BJ (cell line): ENCODE data around the gene EXD3. TPM values are rescaled to one million over a fixed set of nuclear protein-coding genes. Genes with fewer than 3 reads are reported as not detected.
"Not testable (repeated sequence)": the region's sequence is repeated elsewhere in the genome, so short reads cannot be mapped to it uniquely, and the experiment has no call there.

Source experiments
- CTCF ChIA-PET: fragments of 350-600 bp; formaldehyde crosslinking; extraction: SDS; loops from one replicate; lab custom pipeline; 2021; ENCODE audit warnings: antibody characterized with exemption, inconsistent platforms; lab: Yijun Ruan, JAX
- POLR2A ChIA-PET: fragments of 300-600 bp; sonication (Branson Sonifier 250); formaldehyde crosslinking; extraction: SDS; loops from one replicate; lab custom pipeline; 2021; ENCODE audit warnings: antibody characterized with exemption; lab: Charles Lee
- DNase-seq: peaks from one replicate; pipeline ENCODE4 v3.0.0-alpha.2; 2011; ENCODE audit warnings: low read depth
- H3K27me3 ChIP-seq: 2 replicates; pipeline ENCODE4 v1.6.0; 2011; ENCODE audit warnings: low read length; ENCODE audit not compliant: control insufficient read depth, insufficient read depth
- H3K36me3 ChIP-seq: 2 replicates; pipeline ENCODE4 v1.5.1; 2011; ENCODE audit warnings: low read length; ENCODE audit not compliant: control insufficient read depth, insufficient read depth
- H3K4me3 ChIP-seq: 2 replicates; pipeline ENCODE4 v1.5.1; 2011; ENCODE audit warnings: low read depth, mild to moderate bottlenecking, control low read depth, low read length
- polyA plus RNA-seq: library from polyadenylated mRNA; depleted of rRNA; stranded (reverse); fragments of >200 nt; gene quantifications from 2 replicates; pipeline ENCODE4 v1.2.3, GENCODE V29; 2011
- TF ChIP-seq, protein P1 (sequence below): IDR thresholded peaks from 2 replicates; pipeline ENCODE4 v1.5.1; 2011; ENCODE audit warnings: low read depth, mild to moderate bottlenecking, control low read depth, inconsistent platforms, low read length, moderate library complexity; ENCODE audit not compliant: insufficient read depth

Gene EXD3
- polyA plus RNA-seq, 1 experiment = 5.4 TPM

DNA sequence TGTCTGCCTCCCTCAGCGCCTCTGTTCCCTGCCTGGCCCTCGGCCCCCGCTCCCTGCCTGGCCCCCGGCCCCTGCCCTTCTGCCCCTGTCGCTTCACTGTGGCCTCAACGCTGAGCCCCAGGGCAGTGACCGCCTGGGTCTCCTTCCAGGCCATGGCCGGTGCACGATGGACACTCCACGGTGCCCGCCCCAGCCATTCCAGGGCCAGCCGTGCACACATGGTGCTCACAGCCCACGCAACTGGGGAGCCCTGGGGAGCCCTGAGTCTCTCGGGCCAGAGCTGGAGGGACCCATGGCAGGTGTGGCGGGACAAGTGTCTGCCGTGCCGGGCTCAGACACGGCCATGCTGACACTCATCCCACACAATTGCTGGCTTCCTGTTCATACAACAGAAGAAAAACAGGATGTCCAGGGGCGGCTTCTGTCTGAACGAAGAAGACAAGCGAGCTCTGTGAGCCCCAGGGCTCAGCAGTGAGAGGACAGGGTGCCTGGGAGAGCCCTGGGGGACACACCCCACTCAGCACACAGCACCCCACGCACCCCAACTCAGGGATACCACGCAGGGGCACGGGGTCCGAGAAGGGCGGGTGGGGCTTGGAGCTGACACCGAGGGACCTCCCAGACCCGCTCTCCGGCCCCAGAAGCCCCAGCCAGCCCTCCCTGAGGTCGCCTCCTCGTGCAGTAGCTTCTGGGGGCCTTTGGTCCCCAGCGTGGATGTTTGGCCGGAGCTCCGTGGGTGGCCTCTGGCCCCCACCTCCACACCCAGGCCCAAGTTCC lies 35.7 kb downstream of the EXD3 start:
- Histone ChIP-seq H3K4me3 (no peak overlapping the region), H3K36me3 (peaks cover 1% of the 10 kb centered on the region; the same call in 1 of the 2 replicates), H3K27me3 (no peaks in the 10 kb centered on the region)
- CTCF ChIA-PET = no interaction called here
- TF ChIP-seq, protein P1, sequence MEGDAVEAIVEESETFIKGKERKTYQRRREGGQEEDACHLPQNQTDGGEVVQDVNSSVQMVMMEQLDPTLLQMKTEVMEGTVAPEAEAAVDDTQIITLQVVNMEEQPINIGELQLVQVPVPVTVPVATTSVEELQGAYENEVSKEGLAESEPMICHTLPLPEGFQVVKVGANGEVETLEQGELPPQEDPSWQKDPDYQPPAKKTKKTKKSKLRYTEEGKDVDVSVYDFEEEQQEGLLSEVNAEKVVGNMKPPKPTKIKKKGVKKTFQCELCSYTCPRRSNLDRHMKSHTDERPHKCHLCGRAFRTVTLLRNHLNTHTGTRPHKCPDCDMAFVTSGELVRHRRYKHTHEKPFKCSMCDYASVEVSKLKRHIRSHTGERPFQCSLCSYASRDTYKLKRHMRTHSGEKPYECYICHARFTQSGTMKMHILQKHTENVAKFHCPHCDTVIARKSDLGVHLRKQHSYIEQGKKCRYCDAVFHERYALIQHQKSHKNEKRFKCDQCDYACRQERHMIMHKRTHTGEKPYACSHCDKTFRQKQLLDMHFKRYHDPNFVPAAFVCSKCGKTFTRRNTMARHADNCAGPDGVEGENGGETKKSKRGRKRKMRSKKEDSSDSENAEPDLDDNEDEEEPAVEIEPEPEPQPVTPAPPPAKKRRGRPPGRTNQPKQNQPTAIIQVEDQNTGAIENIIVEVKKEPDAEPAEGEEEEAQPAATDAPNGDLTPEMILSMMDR = no peak
- DNase-seq = no peak
- POLR2A ChIA-PET = no interaction called here

- DNase-seq, H3K27me3 ChIP-seq, CTCF ChIA-PET, H3K4me3 ChIP-seq, POLR2A ChIA-PET, H3K36me3 ChIP-seq: not testable (repeated sequence)
Observed at GRCh38 chr9:137386507-137387113, 36.4 kb downstream of the EXD3 start.

DNA sequence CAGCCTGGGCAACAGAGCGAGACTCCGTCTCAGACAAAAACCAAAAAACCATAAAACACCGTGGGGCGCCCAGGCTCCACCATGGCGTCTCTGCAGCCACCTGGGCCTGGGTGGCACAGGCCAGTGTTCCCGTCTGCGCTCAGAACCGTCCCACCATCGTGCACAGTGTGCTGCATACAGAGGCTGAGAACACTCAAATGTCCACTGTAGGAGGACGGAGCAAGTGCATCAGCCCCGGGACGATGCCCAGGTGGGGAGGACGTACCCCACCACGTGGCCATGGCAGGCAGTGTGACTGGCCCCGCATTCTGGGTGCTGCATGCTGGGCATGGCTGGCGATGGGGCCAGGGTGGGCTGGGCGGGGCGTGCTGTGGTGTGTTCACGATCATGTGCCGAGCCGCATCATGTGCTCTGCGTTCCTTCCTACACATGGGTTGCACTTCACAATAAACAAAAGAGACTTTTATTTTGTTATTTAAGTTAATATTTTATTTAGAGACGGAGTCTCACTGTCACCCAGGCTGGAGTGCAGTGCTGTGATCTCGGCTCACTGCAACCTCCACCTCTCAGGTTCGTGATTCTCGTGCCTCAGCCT lies 37.8 kb downstream of the EXD3 start:
- TF ChIP-seq, protein P1 = no peak
- DNase-seq = no peak
- Histone ChIP-seq H3K4me3 (no peak overlapping the region), H3K36me3 (no peaks in the 10 kb centered on the region), H3K27me3 (no peaks in the 10 kb centered on the region)
- ChIA-PET CTCF (no interaction called here), POLR2A (no interaction called here)

DNA sequence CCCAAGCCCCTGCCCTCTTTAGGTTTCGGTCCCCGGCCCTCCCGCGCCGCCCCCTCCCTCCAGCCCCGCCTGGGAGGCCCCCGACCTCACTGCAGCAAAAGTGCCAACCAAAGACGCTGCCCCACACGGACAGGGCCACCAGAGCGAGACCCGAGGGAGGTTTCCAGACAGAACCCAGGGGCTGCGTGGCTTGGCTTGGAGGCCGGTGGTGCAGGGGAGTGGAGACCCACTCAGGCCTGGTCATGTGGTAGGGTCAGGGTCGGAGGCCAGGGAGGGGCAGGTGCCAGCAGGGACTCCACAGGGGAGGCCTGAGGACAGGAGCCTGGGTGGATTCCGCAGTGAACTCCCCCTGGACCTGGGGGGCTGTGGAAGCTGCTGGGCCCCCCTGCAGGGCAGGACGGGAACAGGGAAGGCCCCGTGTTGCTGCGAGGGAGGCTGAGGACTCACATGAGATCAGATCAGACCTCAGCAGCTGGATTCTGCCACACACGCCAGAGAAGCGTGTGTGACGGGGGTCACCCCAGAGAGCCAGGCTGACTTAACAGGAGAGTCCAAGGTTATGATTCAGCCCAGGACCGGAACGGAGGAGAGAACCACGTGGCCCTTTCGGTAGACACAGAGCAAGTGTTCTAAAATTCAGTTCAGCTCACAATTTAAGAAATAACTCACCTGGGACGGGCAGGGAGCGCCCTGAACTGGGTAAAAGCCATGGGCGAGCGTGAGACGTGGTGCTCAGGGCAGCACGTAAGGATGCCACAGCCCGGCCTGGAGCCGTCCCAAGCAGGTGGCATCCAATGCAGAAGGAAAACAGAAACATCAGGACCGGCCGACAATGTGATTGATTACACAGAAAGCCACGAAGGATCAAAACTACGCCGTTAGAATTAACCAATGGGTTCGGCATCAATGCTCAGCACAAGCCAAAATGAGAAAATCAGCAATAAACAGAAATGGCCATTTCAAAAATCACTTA lies 38.9 kb downstream of the EXD3 start:
- CTCF ChIA-PET = no interaction called here
- POLR2A ChIA-PET = no interaction called here
- no peak overlapping the region for H3K4me3 ChIP-seq
- TF ChIP-seq, protein P1 = no peak
- no peaks in the 10 kb centered on the region for H3K36me3 ChIP-seq
- no peaks in the 10 kb centered on the region for H3K27me3 ChIP-seq
- no peak for DNase-seq

DNA sequence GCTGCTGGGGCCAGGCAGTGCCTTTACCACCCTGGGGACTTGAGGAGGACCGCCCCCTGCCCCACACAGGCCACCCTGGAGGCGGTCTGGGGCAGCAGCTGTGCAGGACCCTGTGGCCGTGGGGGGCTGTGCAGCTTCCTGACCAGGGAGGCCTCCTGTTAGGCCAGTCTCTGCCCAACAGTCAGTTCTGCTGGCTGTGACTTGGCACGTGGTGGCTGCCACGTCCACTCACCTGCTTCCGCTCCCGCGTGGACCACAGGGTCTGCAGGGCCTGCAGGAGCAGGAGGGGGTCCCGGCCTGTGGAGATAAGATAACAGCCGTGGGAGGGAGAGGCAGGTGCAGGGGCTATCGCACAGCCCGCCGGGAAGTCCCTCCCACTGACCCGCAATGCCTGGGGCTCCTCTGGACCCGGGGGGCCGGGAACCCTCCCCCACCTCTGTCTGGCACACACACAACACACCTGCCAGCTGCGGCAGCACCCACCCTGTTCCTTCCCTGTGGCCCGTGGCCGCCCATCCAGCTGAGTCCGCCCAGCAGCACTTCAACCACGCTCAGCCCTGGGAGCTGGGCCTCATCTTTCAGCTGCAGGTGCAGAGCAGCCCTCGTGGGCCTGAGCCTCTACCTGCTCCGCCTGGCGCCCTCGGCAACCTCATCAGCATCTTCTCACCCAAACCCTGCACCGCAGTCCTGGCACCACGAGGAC lies 39.7 kb downstream of the EXD3 start:
- ChIA-PET POLR2A (no interaction called here), CTCF (no interaction called here)
- H3K36me3 ChIP-seq = no peaks in the 10 kb centered on the region
- H3K4me3 ChIP-seq = no peak overlapping the region
- TF ChIP-seq, protein P1 = no peak
- DNase-seq = no peak
- H3K27me3 ChIP-seq = no peaks in the 10 kb centered on the region
